Chondrocyte (in vitro differentiated cells): ENCODE measurements around the gene FAAH2. TPM values are rescaled to one million over a fixed set of nuclear protein-coding genes. Genes with fewer than 3 reads are reported as not detected.

Experiments used
- DNase-seq: peaks from one replicate; pipeline ENCODE4 v3.0.0; 2021; ENCODE audit warnings: mixed read lengths, low spot score
- H3K27ac Mint-ChIP-seq: one replicate; pipeline ENCODE4 v1.8.0; 2021; ENCODE audit warnings: mild to moderate bottlenecking, moderate library complexity, mixed read lengths; ENCODE audit not compliant: unreplicated experiment
- H3K27me3 Mint-ChIP-seq: 2 replicates; pipeline ENCODE4 v1.8.0; 2021; ENCODE audit warnings: low read depth, mixed read lengths
- H3K36me3 Mint-ChIP-seq: 2 replicates; pipeline ENCODE4 v1.8.0; 2021; ENCODE audit warnings: low read depth, mixed read lengths
- H3K4me1 Mint-ChIP-seq: 2 replicates; pipeline ENCODE4 v1.8.0; 2021; ENCODE audit warnings: low read depth, mild to moderate bottlenecking, mixed read lengths
- H3K4me3 Mint-ChIP-seq: one replicate; pipeline ENCODE4 v1.8.0; 2021; ENCODE audit warnings: mild to moderate bottlenecking, moderate library complexity, mixed read lengths; ENCODE audit not compliant: unreplicated experiment
- H3K9me3 Mint-ChIP-seq: 2 replicates; pipeline ENCODE4 v1.8.0; 2021; ENCODE audit warnings: low read depth, mixed read lengths
- total RNA-seq: library from RNA; stranded (reverse); gene quantifications from 3 replicates; pipeline ENCODE4 v1.2.1, GENCODE V29; 2021
- TF ChIP-seq, protein P1 (sequence below): fragments of 200-600 bp; sonication (generic); IDR thresholded peaks from 2 replicates; pipeline ENCODE4 v1.5.0; 2021; ENCODE audit warnings: antibody characterized with exemption, mild to moderate bottlenecking, moderate library complexity

FAAH2 gene
- total RNA-seq, 1 donor from 2014 or later: 0.50 TPM

GRCh38 chrX:57353472-57354132 lies 67.1 kb downstream of the FAAH2 start:
- Mint-ChIP-seq H3K4me3 (no peak overlapping the region), H3K4me1 (no peaks in the 10 kb centered on the region), H3K27me3 (no peaks in the 10 kb centered on the region), H3K27ac (no peak overlapping the region), H3K9me3 (peaks cover 36% of the 10 kb centered on the region), H3K36me3 (no peaks in the 10 kb centered on the region)
- TF ChIP-seq, protein P1, sequence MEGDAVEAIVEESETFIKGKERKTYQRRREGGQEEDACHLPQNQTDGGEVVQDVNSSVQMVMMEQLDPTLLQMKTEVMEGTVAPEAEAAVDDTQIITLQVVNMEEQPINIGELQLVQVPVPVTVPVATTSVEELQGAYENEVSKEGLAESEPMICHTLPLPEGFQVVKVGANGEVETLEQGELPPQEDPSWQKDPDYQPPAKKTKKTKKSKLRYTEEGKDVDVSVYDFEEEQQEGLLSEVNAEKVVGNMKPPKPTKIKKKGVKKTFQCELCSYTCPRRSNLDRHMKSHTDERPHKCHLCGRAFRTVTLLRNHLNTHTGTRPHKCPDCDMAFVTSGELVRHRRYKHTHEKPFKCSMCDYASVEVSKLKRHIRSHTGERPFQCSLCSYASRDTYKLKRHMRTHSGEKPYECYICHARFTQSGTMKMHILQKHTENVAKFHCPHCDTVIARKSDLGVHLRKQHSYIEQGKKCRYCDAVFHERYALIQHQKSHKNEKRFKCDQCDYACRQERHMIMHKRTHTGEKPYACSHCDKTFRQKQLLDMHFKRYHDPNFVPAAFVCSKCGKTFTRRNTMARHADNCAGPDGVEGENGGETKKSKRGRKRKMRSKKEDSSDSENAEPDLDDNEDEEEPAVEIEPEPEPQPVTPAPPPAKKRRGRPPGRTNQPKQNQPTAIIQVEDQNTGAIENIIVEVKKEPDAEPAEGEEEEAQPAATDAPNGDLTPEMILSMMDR: no peak
- no peak for DNase-seq

DNA sequence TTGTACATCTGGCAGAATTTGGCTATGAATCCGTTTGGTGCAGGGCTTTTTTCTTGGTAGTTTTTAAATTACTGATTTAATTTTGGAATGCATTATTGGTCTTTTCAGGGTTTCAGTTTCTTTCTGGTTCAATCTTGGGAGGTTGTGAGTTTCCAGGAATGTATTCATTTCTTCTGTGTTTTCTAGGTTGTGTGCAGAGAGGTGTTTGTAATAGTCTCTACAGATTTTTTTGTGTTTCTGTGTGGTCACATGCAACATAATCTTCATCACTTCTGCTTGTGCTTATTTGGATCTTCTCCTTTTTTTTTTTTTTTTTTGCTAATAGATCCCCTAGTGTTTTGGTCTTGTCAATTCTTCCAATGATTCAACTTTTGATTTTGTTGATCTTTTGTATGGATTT lies 77.6 kb downstream of the FAAH2 start:
- TF ChIP-seq, protein P1: no peak
- Mint-ChIP-seq H3K27me3 (no peaks in the 10 kb centered on the region), H3K36me3 (no peaks in the 10 kb centered on the region), H3K4me1 (no peaks in the 10 kb centered on the region), H3K4me3 (no peak overlapping the region), H3K9me3 (peaks cover 45% of the 10 kb centered on the region), H3K27ac (no peak overlapping the region)
- no peak for DNase-seq

GRCh38 chrX:57366430-57366829 lies 79.9 kb downstream of the FAAH2 start:
- Mint-ChIP-seq H3K36me3 (no peaks in the 10 kb centered on the region), H3K27ac (no peak overlapping the region), H3K9me3 (peaks cover 34% of the 10 kb centered on the region), H3K4me1 (no peaks in the 10 kb centered on the region), H3K4me3 (no peak overlapping the region), H3K27me3 (no peaks in the 10 kb centered on the region)
- TF ChIP-seq, protein P1: no peak
- no peak for DNase-seq

GRCh38 chrX:57367649-57368048 lies 81.1 kb downstream of the FAAH2 start:
- no peak for DNase-seq
- Mint-ChIP-seq H3K4me3 (no peak overlapping the region), H3K27ac (no peak overlapping the region), H3K27me3 (no peaks in the 10 kb centered on the region), H3K9me3 (peaks cover 28% of the 10 kb centered on the region), H3K4me1 (no peaks in the 10 kb centered on the region), H3K36me3 (no peaks in the 10 kb centered on the region)
- TF ChIP-seq, protein P1: no peak

- DNase-seq: no peak
- Mint-ChIP-seq H3K4me3 (no peak overlapping the region), H3K9me3 (peaks cover 28% of the 10 kb centered on the region), H3K36me3 (no peaks in the 10 kb centered on the region), H3K4me1 (no peaks in the 10 kb centered on the region), H3K27ac (no peak overlapping the region), H3K27me3 (no peaks in the 10 kb centered on the region)
- TF ChIP-seq, protein P1: no peak
Measured at GRCh38 chrX:57368158-57368557, 81.7 kb downstream of the FAAH2 start.
